ENCODE data around the gene NACC2. TPM values are rescaled to one million over a fixed set of nuclear protein-coding genes. Genes with fewer than 3 reads are reported as not detected.

NACC2 gene
- total and polyA plus RNA-seq, 2 of the 8 experiments (the other 6 are each of a cell fraction or from before 2014, with no cell fraction given), result 8.3 to 14.0 TPM

GRCh38 chr9:136059851-136060670 is 35.0 kb downstream of the NACC2 start:
- Histone ChIP-seq H3K27ac (ENCODE audit: low read depth, low read length) (no peak overlapping the region), H3K9ac (replicated peaks in 1 of 4; ENCODE audit: extremely low read depth in 1 of 4, low read depth in 3 of 4, low read length in 3 of 4) (no peak overlapping the region)
- POLR2A ChIA-PET (ENCODE audit: partially characterized antibody), result interaction anchor here (1.2 to 2.1 kb wide), 2 partner anchors 9 to 42 kb away, joined by 3 to 7 read pairs; no protein-coding TSS in a partner anchor
- TF ChIP-seq CREB1 (IDR thresholded peaks at IDR 0.05) (no peak), SAP30 (IDR thresholded peaks at IDR 0.05; ENCODE audit: insufficient read depth, insufficient replicate concordance, low read length) (no peak), YY1 (IDR thresholded peaks at IDR 0.05; ENCODE audit: low read depth, low read length) (no peak), USF2 (IDR thresholded peaks at IDR 0.05; ENCODE audit: low read length) (no peak), MAFK (IDR thresholded peaks at IDR 0.05; ENCODE audit: low read depth, low read length) (no peak), POLR2A (IDR thresholded peaks at IDR 0.05; ENCODE audit: control extremely low read depth in 1 of 2, low read depth in 2 of 2, low read length in 2 of 2) (no peak), NRF1 (IDR thresholded peaks at IDR 0.05; ENCODE audit: low read depth, low read length) (no peak), GABPA (IDR thresholded peaks at IDR 0.05; ENCODE audit: borderline replicate concordance, insufficient read depth, low read length) (no peak), E2F6 (IDR thresholded peaks at IDR 0.05) (no peak), TBP (IDR thresholded peaks at IDR 0.05; ENCODE audit: low read depth, low read length) (no peak), KDM5A (IDR thresholded peaks at IDR 0.05; ENCODE audit: low read length) (no peak)

More at GRCh38 chr9:136059851-136060670, 35.0 kb downstream of the NACC2 start:
- Histone ChIP-seq H3K56ac (replicated peaks; ENCODE audit: insufficient read length, low read depth, low read length) (no peak overlapping the region), H3K4me3 (ENCODE audit: extremely low read depth in 1 of 4, insufficient read depth in 2 of 4, low read depth in 3 of 4, low read length in 4 of 4) (no peak overlapping the region), H3K79me2 (ENCODE audit: control insufficient read depth in 1 of 2, insufficient read depth in 2 of 2, low read length in 2 of 2) (no peaks in the 10 kb centered on the region), H4K8ac (ENCODE audit: extremely low read depth, insufficient read depth, low read length) (peak overlapping the region; percentile 44), H2AFZ (ENCODE audit: low read length) (no peak overlapping the region), H2BK15ac (ENCODE audit: low read length) (no peak overlapping the region), H3K79me1 (ENCODE audit: low read depth, low read length) (0 out of 2 replicates have a peak, but pooled peaks cover 3% of the 10 kb centered on the region), H2BK20ac (ENCODE audit: low read length) (no peak overlapping the region), H2BK120ac (replicated peaks; ENCODE audit: low read depth, low read length) (no peak overlapping the region), H3K14ac (ENCODE audit: insufficient read length) (no peak overlapping the region), H2BK5ac (ENCODE audit: low read depth, low read length) (peak overlapping the region; percentile 40; the same call in 1 of the 2 replicates), H3K18ac (ENCODE audit: extremely low read depth, low read length) (peak overlapping the region; percentile 6; the same call in 1 of the 2 replicates), H3K23me2 (ENCODE audit: low read depth, low read length) (no peaks in the 10 kb centered on the region), H2BK12ac (ENCODE audit: low read depth, low read length) (no peak overlapping the region), H3K36me3 (ENCODE audit: control insufficient read depth in 2 of 4, insufficient read depth in 4 of 4, low read length in 3 of 4) (no peaks in the 10 kb centered on the region), H3K4ac (replicated peaks; ENCODE audit: insufficient read length, low read depth, low read length) (peak overlapping the region; percentile 21), H2AK5ac (ENCODE audit: low read depth, low read length) (no peak overlapping the region), H4K91ac (replicated peaks; ENCODE audit: insufficient read length, low read length) (no peak overlapping the region), H3K4me2 (ENCODE audit: insufficient read depth in 1 of 2, low read depth in 2 of 2, low read length in 2 of 2) (no peak overlapping the region), H3K9me3 (ENCODE audit: insufficient read depth in 2 of 2, low read depth in 1 of 2, low read length in 1 of 2) (no peaks in the 10 kb centered on the region), H4K5ac (ENCODE audit: insufficient read length, low read depth, low read length) (no peak overlapping the region), H3K23ac (ENCODE audit: insufficient read length) (no peak overlapping the region), H3K4me1 (replicated peaks in 1 of 4; ENCODE audit: control insufficient read depth in 3 of 4, insufficient read depth in 4 of 4, low read length in 3 of 4) (peaks cover 0 to 23% (median 13%) of the 10 kb centered on the region in 4 experiments; a peak in 5 of 7 replicates), H3K27me3 (replicated peaks in 1 of 4; ENCODE audit: control insufficient read depth in 3 of 4, extremely low read depth in 1 of 4, insufficient read depth in 3 of 4, low read length in 3 of 4) (no peaks in the 10 kb centered on the region), H4K20me1 (replicated peaks in 1 of 2; ENCODE audit: control insufficient read depth in 1 of 2, insufficient read depth in 2 of 2, low read length in 2 of 2) (no peaks in the 10 kb centered on the region)
- CTCF ChIA-PET (ENCODE audit: partially characterized antibody), result interaction anchor here (0.7 to 1.9 kb wide), 4 partner anchors 30 to 84 kb away, joined by 3 to 7 read pairs (median 4); no protein-coding TSS in a partner anchor
- DNase-seq (ENCODE audit: low read depth in 1 of 2, low spot score in 2 of 2) (no peak), FAIRE-seq (no peak)
- 91% methylated on average over 29 of the region's 29 CpGs; no CpG with 5 or more reads in 1 of the 2 experiments for WGBS, 2 experiments (ENCODE audit: extremely low coverage in 1 of 2, insufficient coverage in 1 of 2, insufficient read length in 1 of 2, insufficient replicate concordance in 2 of 2, low coverage in 1 of 2, low lambda C conversion rate in 2 of 2, missing lambda C conversion rate in 1 of 2)
